Sciatic nerve (tissue), 2 donors: ENCODE measurements around the gene FXR1. TPM values are rescaled to one million over a fixed set of nuclear protein-coding genes. Genes with fewer than 3 reads are reported as not detected.
"Not testable (repeated sequence)": the region's sequence is repeated elsewhere in the genome, so short reads cannot be mapped to it uniquely, and the experiment has no call there.

ENCODE experiments used
- ATAC-seq: fragments of 200-7000 bp; cut with Tn5 transposase; one replicate; pipeline ENCODE4 v1.9.1; 2020; ENCODE audit warnings: mild to moderate bottlenecking, moderate library complexity
- DNase-seq: peaks from one replicate; pipeline ENCODE4 v3.0.0-alpha.2; 2020; ENCODE audit warnings: low spot score
- intact Hi-C: fragments of 100-400 bp; cut with DNase I; formaldehyde crosslinking; loops from one replicate; pipeline ENCODE4 v1.14.2; 2022
- total RNA-seq: library from RNA; stranded (reverse); fragmentation: NEBNext Ultra II Directional; extraction: Animal tissue kit (Norgen Biotek cat#: 25700); gene quantifications from one replicate; pipeline ENCODE4 v1.2.1, GENCODE V29; 2021
- donor health status: DM: no; HTN: no; CAD: no.
- donor health status: DM: no; HTN: no; CAD: no.

FXR1 gene
- total RNA-seq, 1 donor from 2014 or later = 157 TPM

- no peak for ATAC-seq
- DNase-seq = no peak
- intact Hi-C loops = no loop called here
These were observed 16.9 kb downstream of the FXR1 start for GRCh38 chr3:180929376-180929775.

DNA sequence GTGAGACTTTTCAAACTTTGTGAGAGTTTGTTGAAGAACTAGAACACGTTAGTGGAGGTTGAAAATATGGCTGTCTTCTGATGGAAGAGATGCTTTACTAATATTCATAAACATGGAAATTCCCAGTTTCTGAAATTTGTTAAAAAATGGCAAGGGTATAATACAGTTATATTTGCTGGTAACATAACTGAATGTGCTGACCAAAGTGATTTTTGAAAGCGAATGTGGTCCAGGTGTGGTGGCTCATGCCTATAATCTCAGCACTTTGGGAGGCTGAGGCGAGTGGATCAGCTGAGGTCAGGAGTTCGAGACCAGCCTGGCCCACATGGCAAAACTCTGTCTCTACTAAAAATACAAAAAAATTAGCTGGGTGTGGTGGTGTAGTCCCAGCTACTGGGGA, 18.1 kb downstream of the FXR1 start:
- intact Hi-C loops = no loop called here
- ATAC-seq = no peak

GRCh38 chr3:180932819-180933218, 20.3 kb downstream of the FXR1 start:
- ATAC-seq (no peak), DNase-seq (no peak)
- intact Hi-C loops = no loop called here

More for the DNA sequence above, 18.1 kb downstream of the FXR1 start:
- DNase-seq = no peak

- intact Hi-C loops = no loop called here
- ATAC-seq (no peak), DNase-seq (no peak)
These were observed 22.2 kb downstream of the FXR1 start for GRCh38 chr3:180934638-180935037.

DNA sequence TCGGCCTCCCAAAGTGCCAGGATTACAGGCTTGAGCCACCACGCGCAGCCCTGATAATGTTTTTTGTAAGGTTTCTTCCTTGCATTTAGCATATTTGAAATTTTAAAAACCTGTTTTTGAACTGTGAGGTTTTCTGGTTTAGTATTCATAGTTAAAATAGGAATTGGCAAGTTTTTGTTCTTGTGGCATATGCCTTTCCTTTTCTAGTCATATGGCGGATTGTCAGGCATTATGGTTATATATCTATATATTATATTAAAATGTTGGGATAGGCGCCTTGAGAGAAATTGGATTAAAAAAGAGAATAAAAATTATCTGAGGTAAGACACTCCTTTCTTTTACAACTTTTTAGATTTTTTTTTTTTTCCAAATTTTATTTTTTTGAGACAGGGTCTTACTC, 28.4 kb downstream of the FXR1 start:
- intact Hi-C loops = no loop called here

DNA sequence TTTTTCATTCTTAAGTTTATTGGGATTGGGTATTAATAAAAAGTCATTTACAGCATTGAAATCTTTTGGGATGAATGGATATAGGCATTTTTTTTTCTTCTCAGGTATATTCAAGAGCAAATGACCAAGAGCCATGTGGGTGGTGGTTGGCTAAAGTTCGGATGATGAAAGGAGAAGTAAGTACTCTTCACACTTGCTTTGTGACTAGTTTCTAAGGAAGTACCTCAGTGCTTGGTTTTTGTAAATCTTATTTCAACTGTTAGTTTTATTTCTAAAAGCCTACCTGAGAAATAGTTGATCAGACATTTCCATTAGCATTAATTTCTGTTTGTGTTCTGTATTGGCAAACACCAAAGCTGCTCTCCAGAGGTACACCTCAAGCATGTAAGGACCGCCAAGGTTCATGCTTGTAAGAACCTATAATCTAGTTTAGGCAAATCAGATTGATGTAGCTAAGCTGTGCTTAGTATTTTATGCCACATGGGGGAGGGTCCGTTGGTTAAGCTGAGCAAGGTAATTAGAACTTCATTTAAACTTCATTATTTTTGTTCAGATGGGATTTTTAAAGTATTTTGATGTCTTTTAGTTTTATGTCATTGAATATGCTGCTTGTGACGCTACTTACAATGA, 35.4 kb downstream of the FXR1 start:
- intact Hi-C loops = no loop called here
- ATAC-seq (no peak), DNase-seq (no peak)

More for the DNA sequence above, 28.4 kb downstream of the FXR1 start:
- ATAC-seq (no peak), DNase-seq (no peak)

- ATAC-seq (no peak), DNase-seq (no peak)
- intact Hi-C loops = loop anchor here (5.0 kb wide), 1 partner anchor 757 kb away; no protein-coding TSS in a partner anchor
These were observed 47.2 kb downstream of the FXR1 start for GRCh38 chr3:180959691-180960090.

DNA sequence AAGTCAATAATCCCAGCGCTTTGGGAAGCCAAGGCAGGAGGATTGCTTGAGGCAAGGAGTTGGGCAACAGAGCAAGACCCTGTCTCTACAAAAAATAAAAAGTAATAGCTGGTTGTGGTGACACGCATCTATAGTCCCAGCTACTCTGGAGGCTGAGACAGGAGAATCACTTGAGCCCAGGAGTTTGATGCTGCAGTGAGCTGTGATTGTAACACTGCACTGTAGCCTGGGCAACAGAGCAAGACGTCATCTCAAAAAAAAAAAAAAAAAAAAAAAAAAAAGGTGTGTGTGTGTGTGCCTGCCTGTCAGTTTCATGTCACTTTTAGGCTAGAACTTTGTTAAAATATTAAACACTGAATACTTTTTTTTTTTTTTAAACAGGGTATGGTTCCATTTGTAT, 48.6 kb downstream of the FXR1 start:
- intact Hi-C loops = loop anchor here (5.0 kb wide), 1 partner anchor 759 kb away; no protein-coding TSS in a partner anchor
- ATAC-seq = no peak

DNA sequence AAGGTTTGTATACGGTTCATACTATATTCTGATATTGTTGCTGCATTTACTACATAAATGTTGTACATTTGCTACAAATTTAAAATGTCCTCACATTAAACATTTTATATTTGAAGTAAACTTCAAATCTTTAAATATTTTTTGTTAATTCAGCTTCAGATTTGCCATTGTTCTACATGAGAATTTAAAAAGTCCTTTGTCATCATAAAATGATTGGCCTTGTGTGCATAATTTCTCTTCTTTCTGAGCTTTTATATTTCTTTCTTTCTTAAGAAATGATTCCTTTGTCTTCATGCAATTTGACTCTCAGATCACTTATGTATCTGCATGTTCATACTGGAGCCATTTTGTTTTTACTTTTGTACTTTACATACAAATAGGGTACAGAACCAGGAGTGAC, 49.1 kb downstream of the FXR1 start:
- ATAC-seq (no peak), DNase-seq (no peak)
- intact Hi-C loops = loop anchor here (5.0 kb wide), 1 partner anchor 759 kb away; no protein-coding TSS in a partner anchor

More for the DNA sequence above, 48.6 kb downstream of the FXR1 start:
- DNase-seq = no peak

- intact Hi-C loops = loop anchor here (5.0 kb wide), 1 partner anchor 760 kb away; no protein-coding TSS in a partner anchor
- ATAC-seq = no peak
These were observed 50.1 kb downstream of the FXR1 start for GRCh38 chr3:180962530-180962929.

GRCh38 chr3:180970931-180971330, 58.5 kb downstream of the FXR1 start:
- intact Hi-C loops = no loop called here
- DNase-seq = no peak
- no peak for ATAC-seq

More at GRCh38 chr3:180962530-180962929, 50.1 kb downstream of the FXR1 start:
- no peak for DNase-seq

GRCh38 chr3:180973543-180973942, 61.1 kb downstream of the FXR1 start:
- DNase-seq (no peak), ATAC-seq (no peak)
- intact Hi-C loops = no loop called here

- intact Hi-C loops = no loop called here
- no peak for DNase-seq
- ATAC-seq = no peak
These were observed 61.8 kb downstream of the FXR1 start for GRCh38 chr3:180974286-180974685.

DNA sequence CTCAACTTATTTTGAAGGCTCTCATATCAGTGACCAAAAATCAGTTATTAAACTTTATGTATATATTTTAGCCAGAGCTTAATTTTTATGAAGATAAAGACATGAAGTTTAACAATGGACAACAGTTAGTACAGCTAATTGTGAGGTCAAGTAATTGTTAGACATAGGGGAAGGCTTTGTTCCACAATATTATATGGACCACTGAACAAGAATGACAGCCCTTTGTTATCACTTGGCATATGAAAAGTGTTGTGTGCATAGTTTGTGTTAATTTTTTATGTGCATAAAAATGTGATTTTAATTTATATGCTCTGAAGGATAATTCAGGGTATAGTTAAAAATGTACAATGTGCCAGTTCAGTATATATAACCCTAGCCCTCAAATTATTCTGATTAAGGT, 65.0 kb downstream of the FXR1 start:
- no peak for ATAC-seq
- no peak for DNase-seq
- intact Hi-C loops = no loop called here

- DNase-seq (no peak), ATAC-seq (no peak)
- intact Hi-C loops = no loop called here
These were observed 67.5 kb downstream of the FXR1 start for GRCh38 chr3:180979961-180980360.

DNA sequence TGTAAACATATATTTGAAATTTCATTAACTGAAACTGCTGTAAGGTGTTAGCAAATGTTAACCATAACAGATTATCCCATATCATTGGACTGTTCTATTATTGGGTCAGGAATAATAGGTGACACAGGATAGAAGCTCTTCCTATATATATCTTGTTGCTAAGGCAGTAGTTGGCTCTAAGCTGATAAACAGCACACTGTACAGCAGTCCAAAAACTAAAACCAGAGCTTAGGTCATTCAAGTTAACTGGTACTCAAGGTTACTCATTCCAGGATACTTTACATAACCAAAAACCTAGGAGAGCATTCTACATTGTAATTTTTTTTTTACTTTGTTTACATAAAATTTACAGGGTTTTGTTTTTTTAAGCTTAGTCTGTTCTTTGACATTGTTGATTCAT, 68.1 kb downstream of the FXR1 start:
- no peak for ATAC-seq
- intact Hi-C loops = no loop called here
- no peak for DNase-seq

DNA sequence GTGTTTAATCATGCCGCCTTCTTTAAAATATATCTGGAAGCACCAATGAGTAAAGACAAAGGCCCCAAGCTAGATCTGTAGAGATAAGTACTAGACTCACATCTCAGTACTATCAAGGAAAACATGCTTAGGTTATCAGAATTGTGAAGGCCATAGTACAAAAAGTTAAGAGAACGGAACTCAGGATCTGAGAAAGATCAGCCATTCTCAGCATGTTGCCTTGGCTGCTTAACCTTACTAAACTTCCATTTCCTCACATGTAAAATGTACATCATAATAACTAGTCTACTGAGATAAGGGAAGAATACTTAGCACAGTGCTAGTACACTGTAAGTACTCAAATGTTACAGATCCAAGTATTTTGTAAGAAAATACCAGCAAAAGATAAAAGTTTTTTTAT, 69.4 kb downstream of the FXR1 start:
- ATAC-seq (no peak), DNase-seq (no peak)
- intact Hi-C loops = no loop called here

- DNase-seq = no peak
- no peak for ATAC-seq
- intact Hi-C loops = no loop called here
These were observed 70.7 kb downstream of the FXR1 start for GRCh38 chr3:180983136-180983535.

GRCh38 chr3:180986366-180986765, 73.9 kb downstream of the FXR1 start:
- DNase-seq, intact Hi-C loops: not testable (repeated sequence)

GRCh38 chr3:180987344-180987743, 74.9 kb downstream of the FXR1 start:
- ATAC-seq (no peak), DNase-seq (no peak)
- intact Hi-C loops = no loop called here

More at GRCh38 chr3:180986366-180986765, 73.9 kb downstream of the FXR1 start:
- ATAC-seq = not testable (repeated sequence)
